ENCODE results near the gene EXO1.

DNA sequence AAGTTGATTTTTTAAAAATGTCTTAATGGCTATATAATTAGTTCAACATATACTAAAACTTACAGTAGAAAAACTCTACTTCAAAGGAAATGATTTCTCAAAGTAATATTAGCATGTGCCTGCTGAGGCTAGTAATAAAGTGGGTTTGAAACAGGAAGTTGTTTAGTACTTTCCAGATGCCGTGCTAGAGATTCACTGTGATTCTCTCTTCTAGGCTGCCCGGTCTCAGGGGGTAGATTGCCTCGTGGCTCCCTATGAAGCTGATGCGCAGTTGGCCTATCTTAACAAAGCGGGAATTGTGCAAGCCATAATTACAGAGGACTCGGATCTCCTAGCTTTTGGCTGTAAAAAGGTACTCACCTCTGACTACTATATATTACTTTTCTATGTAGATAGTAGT, 9.1 kb downstream of the EXO1 start:
- TF ChIP-seq, protein P1, sequence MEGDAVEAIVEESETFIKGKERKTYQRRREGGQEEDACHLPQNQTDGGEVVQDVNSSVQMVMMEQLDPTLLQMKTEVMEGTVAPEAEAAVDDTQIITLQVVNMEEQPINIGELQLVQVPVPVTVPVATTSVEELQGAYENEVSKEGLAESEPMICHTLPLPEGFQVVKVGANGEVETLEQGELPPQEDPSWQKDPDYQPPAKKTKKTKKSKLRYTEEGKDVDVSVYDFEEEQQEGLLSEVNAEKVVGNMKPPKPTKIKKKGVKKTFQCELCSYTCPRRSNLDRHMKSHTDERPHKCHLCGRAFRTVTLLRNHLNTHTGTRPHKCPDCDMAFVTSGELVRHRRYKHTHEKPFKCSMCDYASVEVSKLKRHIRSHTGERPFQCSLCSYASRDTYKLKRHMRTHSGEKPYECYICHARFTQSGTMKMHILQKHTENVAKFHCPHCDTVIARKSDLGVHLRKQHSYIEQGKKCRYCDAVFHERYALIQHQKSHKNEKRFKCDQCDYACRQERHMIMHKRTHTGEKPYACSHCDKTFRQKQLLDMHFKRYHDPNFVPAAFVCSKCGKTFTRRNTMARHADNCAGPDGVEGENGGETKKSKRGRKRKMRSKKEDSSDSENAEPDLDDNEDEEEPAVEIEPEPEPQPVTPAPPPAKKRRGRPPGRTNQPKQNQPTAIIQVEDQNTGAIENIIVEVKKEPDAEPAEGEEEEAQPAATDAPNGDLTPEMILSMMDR (conservative IDR thresholded peaks at IDR 0.05; ENCODE audit: low read depth, low read length): no peak
- no peak for TF ChIP-seq EZH2 (IDR thresholded peaks at IDR 0.05; ENCODE audit: borderline replicate concordance, low read depth, low read length, poor library complexity, severe bottlenecking)
